Stimulated activated CD8-positive, alpha-beta memory T cell treated with anti-CD3 and anti-CD28 coated beads, Interleukin-7, amount 100 ng/mL, for 4 hours (primary cell): ENCODE measurements around the gene NUP210.

Experiments used
- DNase-seq, 2 donors: peaks; one replicate each; pipeline ENCODE4 v3.0.0-alpha.2; 2020; ENCODE audit warnings: low read depth in 2 of 2

The NUP210 gene

DNA sequence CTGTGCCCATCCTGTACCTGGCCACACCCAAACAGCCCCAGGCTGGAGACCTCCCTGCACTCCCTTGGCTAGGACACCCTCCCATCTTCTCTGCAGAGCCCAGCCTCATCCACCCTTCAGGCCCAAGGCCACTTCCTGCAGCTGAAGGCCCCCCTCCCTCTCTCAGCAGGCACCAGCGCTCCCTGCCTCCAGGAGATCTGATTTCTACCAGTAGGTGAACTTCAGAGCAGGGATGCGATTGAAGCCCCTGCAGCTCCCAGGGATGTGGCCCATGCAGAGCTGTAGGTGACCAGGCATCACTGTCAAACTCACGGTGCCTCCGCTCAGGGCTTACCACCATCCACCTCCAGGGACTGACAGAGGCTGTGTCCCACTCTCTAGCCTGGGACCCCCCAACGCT is 96.3 kb downstream of the NUP210 start:
- no peak for DNase-seq

DNA sequence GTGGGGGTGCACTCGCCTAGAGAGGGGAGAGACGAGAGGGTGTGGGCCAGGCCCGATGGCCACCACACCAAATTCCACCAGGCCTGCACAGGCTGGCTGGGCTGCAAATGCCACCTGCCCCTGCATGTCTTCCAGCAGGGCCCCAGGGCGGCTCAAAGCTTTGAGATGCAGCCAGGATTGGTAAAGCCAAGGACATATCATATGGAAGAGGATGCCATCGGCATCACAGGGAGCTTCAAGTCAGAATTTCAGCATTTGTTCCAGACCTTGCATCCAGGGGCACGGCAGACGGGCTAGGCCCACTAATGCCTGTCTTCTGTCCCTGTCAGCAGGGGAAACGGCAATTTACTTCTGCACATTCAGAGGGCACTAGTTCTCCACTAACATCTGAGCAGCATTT is 97.8 kb downstream of the NUP210 start:
- DNase-seq: no peak

DNA sequence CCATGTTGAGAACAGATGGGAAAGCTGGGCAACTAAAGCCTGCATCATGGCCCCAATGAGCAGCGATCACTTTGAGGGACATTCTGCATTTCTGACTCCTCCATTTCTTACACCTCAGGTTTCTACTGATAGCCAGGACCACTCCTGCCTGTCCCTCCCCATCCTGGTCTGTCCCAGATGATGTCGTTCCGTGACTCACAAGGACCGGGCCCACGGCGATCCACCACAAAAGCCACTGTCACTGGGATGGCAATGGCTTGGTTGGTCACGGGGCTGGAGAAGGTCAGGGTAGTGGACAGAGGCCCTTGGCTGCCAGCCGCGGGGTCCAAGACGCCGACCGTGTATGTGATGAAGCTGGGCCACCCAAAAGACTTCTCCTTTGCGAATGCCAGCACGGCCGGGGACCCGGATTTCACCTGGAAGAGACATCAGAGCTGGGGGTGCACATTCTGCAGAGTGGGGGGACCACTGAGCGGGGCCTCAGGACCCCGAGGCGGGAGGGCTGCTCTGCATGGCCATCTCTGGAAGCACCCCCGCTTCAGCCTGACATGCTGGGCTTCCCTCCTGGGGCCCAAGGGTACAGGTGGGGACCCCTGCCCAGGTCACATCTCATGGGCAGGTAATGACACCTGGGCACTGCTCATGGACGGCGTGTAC is 100.4 kb downstream of the NUP210 start:
- DNase-seq: no peak

GRCh38 chr3:13318626-13319470 is 101.3 kb downstream of the NUP210 start:
- no peak for DNase-seq

DNA sequence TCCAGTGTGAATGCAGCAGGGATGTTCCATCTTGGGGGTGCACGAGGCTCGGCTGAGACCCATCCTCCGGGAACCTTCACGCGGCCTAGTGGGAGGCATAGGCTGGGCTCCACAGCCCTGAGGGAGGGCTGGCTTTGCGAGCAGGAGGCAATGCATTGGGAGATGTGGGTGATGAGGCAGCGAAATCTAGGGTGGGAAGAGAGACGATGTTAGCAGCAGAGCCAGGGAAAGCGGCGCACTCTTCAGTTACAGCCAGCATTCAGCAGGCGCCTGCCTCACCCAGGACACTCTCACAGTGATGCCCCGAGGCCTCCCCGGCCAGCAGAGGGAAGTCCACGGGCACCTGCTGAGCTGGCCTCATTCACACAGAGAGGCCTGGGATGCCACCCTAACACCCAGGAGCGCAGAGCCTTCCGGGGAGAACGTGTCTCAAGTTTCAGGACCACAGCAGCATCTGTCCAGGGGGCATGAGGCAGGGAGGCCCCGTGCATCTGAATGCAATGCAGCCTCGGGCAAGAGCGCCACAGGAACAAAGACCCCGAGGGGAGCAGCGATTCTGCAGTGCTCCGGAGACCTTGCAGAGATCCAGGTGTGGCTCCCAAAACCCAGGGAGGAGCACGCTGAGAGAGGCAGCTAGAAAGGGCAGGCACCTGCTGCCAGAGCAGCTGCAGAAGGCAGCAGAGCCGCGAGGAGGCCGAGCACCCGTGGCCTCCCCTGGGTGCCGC is 102.4 kb downstream of the NUP210 start:
- DNase-seq: no peak

DNA sequence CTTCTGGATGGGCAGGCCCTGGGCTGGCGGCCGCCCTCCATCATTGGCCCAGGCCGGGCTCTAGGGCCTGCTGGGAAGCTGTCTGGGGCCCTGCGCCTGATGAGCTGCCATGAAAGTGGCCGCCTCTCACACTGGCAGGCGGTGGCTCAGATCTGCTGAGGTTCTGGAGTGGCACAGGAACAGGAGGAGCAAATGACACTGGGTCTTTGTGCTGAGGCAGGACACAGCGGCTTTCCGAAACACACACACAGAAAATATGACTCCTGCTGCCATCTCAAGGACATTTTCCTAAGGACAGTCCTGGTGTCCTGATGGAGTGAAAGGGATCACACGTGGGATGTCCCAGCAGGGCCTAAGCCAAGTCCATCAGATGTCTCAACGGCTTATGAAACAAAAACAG is 103.5 kb downstream of the NUP210 start:
- DNase-seq: no peak

GRCh38 chr3:13314877-13315276 is 105.2 kb downstream of the NUP210 start:
- DNase-seq: no peak

GRCh38 chr3:13313813-13314212 is 106.3 kb downstream of the NUP210 start:
- DNase-seq: no peak

GRCh38 chr3:13309004-13309403 is 111.1 kb downstream of the NUP210 start:
- DNase-seq: no peak

- no peak for DNase-seq
Measured at GRCh38 chr3:13308380-13308801, 111.7 kb downstream of the NUP210 start.

DNA sequence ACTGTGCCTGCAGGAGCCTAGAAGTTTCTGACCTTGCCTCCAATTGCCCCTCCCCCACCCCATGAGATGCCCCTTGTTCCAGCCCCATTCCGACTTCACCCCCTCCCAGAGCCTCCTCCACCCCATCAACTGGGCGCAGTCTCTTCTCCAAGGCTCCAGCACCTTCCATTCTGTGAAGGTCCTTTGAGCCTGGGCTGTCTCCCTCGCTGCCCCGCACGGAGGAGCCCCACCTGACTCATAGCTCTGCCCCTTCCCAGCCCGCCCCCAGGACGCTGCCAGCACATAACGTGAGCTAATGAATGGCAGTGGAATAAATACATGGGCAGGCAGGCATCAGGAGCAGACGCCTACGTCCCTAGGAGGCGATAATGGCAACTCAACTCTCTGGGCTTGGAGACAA is 113.1 kb downstream of the NUP210 start:
- no peak for DNase-seq

GRCh38 chr3:13305623-13306022 is 114.5 kb downstream of the NUP210 start:
- DNase-seq: no peak

DNA sequence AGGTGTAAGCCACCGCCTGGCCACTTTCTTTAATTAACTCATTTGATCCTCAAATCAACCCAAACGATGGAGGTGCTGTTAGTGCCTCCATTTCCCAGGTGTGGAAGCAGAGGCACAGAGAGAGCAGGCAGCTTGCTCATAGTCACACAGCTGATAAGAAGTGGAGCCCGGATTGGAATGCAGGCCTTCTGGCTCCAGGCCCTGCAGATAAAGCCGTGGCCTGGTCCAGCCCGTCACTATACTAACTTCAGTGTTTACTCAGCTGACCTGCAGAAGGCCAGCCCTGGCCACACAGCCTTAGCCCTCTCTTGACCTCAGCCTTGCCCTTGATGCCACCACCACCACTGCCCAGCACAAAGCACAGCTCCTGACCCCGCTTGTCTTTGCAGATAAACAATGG is 116.7 kb downstream of the NUP210 start:
- DNase-seq: no peak

DNA sequence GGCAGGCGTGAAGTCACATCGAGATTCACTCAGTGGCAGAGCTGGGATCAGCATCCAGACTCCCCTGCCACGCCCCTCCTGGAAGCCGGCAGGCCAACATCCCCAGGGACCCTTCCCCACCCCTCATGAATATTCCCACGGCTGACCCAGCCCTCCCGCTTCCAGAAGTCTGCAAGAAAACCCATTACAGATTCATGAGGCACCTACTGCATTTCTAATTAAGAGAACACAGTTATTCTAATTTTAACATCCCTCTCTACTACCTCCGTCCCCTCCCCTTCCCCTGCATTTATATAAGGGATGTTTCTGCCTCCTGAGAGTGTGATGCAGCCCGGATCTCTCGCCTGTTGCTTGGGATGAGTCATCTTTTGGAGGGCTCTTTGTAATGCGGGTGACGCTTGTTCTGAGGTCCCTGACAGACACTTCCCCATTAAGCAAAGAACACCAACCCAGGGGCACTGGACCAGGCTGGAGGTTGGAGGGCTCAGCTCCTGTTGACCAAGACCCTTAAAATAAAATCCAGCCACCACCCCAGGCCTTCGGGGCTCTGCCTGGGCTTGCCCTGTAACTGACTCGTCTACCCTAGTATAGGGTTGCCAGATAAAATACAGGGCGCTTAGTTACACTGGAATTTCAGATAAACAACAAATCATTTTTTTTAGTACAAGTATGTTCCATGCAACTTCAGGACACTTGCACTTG is 118.7 kb downstream of the NUP210 start:
- DNase-seq: no peak

DNA sequence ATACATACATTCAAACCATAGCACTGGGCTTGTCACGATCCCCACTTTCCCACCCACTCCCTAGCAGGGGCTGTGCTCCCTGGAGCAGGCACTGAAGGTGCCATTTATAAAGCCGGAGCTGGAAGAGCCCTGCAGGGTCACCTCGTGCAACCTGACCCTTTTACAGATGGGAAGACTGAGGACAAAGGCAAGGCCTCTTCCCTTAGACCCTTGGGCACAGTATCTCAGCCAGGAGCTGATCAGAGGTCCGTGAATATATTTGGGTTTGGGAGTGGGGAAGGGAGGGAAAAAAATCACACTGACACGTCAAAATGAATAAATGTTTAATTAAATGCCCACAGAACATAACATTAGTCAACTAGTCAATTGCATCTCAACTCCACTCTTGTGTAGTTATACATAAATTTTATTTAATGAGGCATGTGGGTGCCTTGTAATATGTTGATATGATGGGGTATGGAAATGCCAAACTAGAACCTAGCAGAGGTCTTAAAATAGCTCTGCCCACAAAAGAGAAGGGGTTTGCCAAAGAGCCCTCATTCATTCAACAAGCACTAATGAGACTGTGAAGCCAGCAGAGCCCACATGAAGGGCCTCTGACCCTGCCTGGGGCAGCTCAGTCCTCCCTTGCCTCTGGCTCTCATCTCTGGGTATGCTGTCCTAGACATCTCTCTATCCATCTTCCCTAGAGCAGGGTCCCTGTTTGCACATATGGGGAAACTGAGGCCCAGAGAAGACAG is 119.4 kb downstream of the NUP210 start:
- DNase-seq: no peak

DNA sequence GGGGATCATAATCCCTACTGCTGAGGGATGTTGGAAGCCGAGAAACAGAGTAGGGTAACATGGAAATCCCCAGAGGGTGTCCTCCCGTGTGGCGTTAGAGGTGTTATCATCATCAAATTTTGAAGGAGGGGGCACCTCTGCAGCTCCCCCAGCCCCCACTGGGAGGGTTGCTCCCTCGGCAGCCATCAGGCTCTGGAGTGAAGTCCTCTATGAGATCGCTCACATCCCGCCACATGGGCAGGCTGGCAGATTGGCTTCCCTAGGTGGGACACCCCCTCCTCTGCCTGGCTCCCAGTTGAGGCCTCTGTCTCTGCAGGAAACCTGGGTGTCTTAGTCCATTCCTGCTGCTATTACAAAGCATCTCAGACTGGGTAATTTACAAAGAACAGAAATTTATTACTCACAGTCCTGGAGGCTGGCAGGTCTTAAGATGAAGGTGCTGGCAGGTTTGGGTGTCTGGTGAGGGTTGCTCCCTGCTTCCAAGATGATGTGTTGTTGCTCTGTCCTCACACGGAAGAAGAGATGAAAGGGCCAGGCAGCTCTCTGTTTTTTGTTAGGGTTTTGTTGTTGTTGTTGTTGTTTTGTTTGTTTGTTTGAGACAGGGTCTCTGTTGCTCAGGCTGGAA is 120.5 kb downstream of the NUP210 start:
- DNase-seq: no peak

DNA sequence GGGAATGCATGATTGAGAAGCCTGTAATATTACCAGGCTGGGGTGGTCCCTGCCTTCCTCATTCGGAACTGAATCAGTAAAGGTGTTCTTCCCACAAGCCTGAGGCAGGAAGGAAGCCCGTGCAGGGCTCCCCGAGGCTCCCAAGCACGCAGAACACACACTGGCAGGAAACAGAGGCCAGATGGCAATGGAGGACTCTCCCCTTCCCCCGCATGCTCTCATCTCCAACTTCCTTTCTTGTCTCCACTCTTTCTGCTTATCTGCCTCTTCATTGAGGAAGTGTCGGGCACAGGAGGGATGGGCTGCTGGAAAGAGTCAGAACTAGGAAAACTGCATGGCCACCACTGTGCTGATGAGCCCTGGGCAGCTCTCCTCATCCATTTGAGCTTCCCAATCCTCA is 123.5 kb downstream of the NUP210 start:
- no peak for DNase-seq

- no peak for DNase-seq
Measured at GRCh38 chr3:13294442-13295351, 125.4 kb downstream of the NUP210 start.

DNA sequence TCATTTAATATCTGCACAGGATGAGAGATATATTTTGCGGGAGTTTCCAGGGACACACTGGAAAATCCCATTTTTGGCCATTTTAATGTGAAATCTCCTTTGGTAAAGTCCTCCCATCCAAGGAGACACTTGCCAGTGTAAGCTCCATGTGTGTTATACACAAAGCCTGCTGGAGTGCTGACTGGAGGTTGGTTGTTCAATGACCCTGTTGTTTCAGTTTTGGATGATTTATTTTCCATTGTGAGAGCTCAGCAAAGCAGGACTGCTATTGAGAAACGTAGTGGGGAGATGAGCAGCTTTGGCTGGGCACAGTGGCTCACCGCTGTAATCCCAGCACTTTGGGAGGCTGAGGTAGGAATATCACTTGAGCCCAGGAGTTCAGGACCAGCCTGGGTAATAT is 127.7 kb downstream of the NUP210 start:
- no peak for DNase-seq

DNA sequence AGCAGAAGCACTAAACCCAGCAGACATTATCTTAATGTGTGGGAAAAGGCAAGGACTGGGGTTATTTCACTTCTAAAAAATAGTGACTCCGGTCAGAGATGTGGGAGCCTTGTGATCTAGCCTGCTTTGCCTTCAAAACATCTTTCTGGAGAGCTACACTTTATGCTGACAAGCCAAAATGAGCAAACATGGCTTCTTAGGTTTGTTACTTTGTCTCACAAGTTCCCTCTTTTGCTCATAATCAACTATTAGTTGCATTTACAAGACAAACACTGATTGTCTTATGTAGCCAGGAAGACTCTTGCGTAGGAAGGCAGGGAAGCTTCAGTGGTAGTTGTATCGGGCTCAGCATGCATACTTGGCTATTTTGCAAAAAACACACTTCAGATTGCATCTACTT is 129.2 kb downstream of the NUP210 start:
- DNase-seq: no peak
